Smooth muscle cell (in vitro differentiated cells): Measurements from ENCODE around the gene GRPEL2. TPM values are rescaled to one million over a fixed set of nuclear protein-coding genes. Genes with fewer than 3 reads are reported as not detected.

Source experiments
- DNase-seq: peaks from one replicate; lab custom pipeline; 2025; ENCODE audit not compliant: unreplicated experiment; lab: John Stamatoyannopoulos, UW
- H2AFZ ChIP-seq: fragments of 200-600 bp; sonication (generic); 2 replicates; pipeline ENCODE4 v1.6.0; 2016; ENCODE audit warnings: antibody characterized with exemption, low read depth, mild to moderate bottlenecking
- H3F3A ChIP-seq: fragments of 200-600 bp; sonication (generic); 2 replicates; pipeline ENCODE4 v1.6.0; 2017; ENCODE audit warnings: antibody characterized with exemption, low read depth
- H3K27ac ChIP-seq: fragments of 200-600 bp; sonication (generic); 2 replicates; pipeline ENCODE4 v1.5.1; 2016; ENCODE audit warnings: low read depth, mild to moderate bottlenecking
- H3K27me3 ChIP-seq: fragments of 200-600 bp; sonication (generic); 2 replicates; pipeline ENCODE4 v1.6.1; 2016; ENCODE audit warnings: low read depth, mild to moderate bottlenecking
- H3K36me3 ChIP-seq: fragments of 200-600 bp; sonication (generic); 2 replicates; pipeline ENCODE4 v1.5.1; 2016; ENCODE audit warnings: low read depth
- H3K4me1 ChIP-seq: fragments of 200-600 bp; sonication (generic); 2 replicates; pipeline ENCODE4 v1.5.1; 2016; ENCODE audit warnings: low read depth
- H3K4me2 ChIP-seq: fragments of 200-600 bp; sonication (generic); 2 replicates; pipeline ENCODE4 v1.6.0; 2016; ENCODE audit warnings: mild to moderate bottlenecking
- H3K4me3 ChIP-seq: fragments of 200-600 bp; sonication (generic); 2 replicates; pipeline ENCODE4 v1.5.1; 2016; ENCODE audit warnings: mild to moderate bottlenecking
- H3K79me2 ChIP-seq: fragments of 200-600 bp; sonication (generic); 2 replicates; pipeline ENCODE4 v1.6.0; 2016; ENCODE audit warnings: low read depth, mild to moderate bottlenecking
- H3K9ac ChIP-seq: fragments of 200-600 bp; sonication (generic); 2 replicates; pipeline ENCODE4 v1.6.0; 2016; ENCODE audit warnings: low read depth
- H3K9me3 ChIP-seq: fragments of 200-600 bp; sonication (generic); replicated peaks from 2 replicates; pipeline ENCODE4 v1.5.1; 2016; ENCODE audit warnings: low read depth
- H4K20me1 ChIP-seq: fragments of 200-600 bp; sonication (generic); 2 replicates; pipeline ENCODE4 v1.6.0; 2016; ENCODE audit warnings: low read depth
- CTCF ChIP-seq: fragments of 200-600 bp; sonication (generic); IDR thresholded peaks from 2 replicates; pipeline ENCODE4 v1.5.1; 2017; ENCODE audit warnings: borderline replicate concordance, mild to moderate bottlenecking, antibody characterized with exemption; ENCODE audit not compliant: insufficient read depth, poor library complexity, severe bottlenecking
- WGBS: methylation state at CpG from one replicate; pipeline ENCODE4 v1.1.7; 2016; ENCODE audit warnings: low lambda C conversion rate; 5-methylcytosine and 5-hydroxymethylcytosine counted together
- polyA plus RNA-seq: library from polyadenylated mRNA; unstranded; fragments of >200 nt; fragmentation: Nextera tagmentation; extraction: Ambion mirVana; gene quantifications from 2 replicates; pipeline ENCODE4 v1.2.1, GENCODE V29; 2016
- total RNA-seq: library from RNA; depleted of rRNA; stranded (reverse); fragments of >200 nt; gene quantifications from 2 replicates; pipeline ENCODE4 v1.2.3, GENCODE V29; 2014

Gene GRPEL2
- total and polyA plus RNA-seq, 2 experiments from 2014 or later = 5.2 to 13.0 TPM

- Histone ChIP-seq H3K36me3 (no peaks in the 10 kb centered on the region), H2AFZ (peak overlapping the region; percentile 27), H3K27me3 (no peaks in the 10 kb centered on the region), H4K20me1 (no peaks in the 10 kb centered on the region), H3K79me2 (peaks cover 15% of the 10 kb centered on the region), H3K9me3 (no peaks in the 10 kb centered on the region), H3F3A (peaks cover 4% of the 10 kb centered on the region), H3K4me3 (no peak overlapping the region), H3K4me1 (peaks cover 20% of the 10 kb centered on the region), H3K27ac (no peak overlapping the region), H3K9ac (no peak overlapping the region), H3K4me2 (peak overlapping the region; percentile 76)
- 33% methylated on average over 16 of the region's 16 CpGs for WGBS
- TF ChIP-seq CTCF = no peak
- DNase-seq = no peak
Observed at GRCh38 chr5:149380466-149381121, 35.3 kb downstream of the GRPEL2 start.

GRCh38 chr5:149381261-149381985 lies 36.1 kb downstream of the GRPEL2 start:
- WGBS = 43% methylated on average over 8 of the region's 8 CpGs
- Histone ChIP-seq H3F3A (peaks cover 12% of the 10 kb centered on the region), H4K20me1 (no peaks in the 10 kb centered on the region), H3K4me3 (no peak overlapping the region), H3K9me3 (no peaks in the 10 kb centered on the region), H3K27ac (no peak overlapping the region), H3K4me1 (peaks cover 28% of the 10 kb centered on the region), H3K36me3 (no peaks in the 10 kb centered on the region), H2AFZ (peak overlapping the region; percentile 79), H3K79me2 (peaks cover 15% of the 10 kb centered on the region), H3K27me3 (no peaks in the 10 kb centered on the region), H3K9ac (no peak overlapping the region), H3K4me2 (peak overlapping the region; percentile 76)
- DNase-seq = no peak
- TF ChIP-seq CTCF = no peak

- Histone ChIP-seq H3K36me3 (no peaks in the 10 kb centered on the region), H3K27me3 (no peaks in the 10 kb centered on the region), H3K4me1 (peaks cover 29% of the 10 kb centered on the region), H4K20me1 (no peaks in the 10 kb centered on the region), H3K4me2 (peak overlapping the region; percentile 76), H3K4me3 (no peak overlapping the region), H3K79me2 (peaks cover 15% of the 10 kb centered on the region), H3F3A (peaks cover 18% of the 10 kb centered on the region), H3K9me3 (no peaks in the 10 kb centered on the region), H3K27ac (no peak overlapping the region), H3K9ac (no peak overlapping the region), H2AFZ (peak overlapping the region; percentile 79)
- TF ChIP-seq CTCF = peak; percentile 92
- WGBS = 40% methylated on average over 16 of the region's 16 CpGs
- DNase-seq = peak; percentile 61
Observed at GRCh38 chr5:149381986-149382338, 36.7 kb downstream of the GRPEL2 start.
